OCI-LY3 (cell line): Measurements from ENCODE around the gene KCNJ9.

ENCODE experiments used
- CTCF ChIP-seq: fragments of 200-600, 300-600 bp; sonication (generic); IDR thresholded peaks from 2 replicates; pipeline ENCODE4 v1.5.1; 2014; ENCODE audit warnings: antibody characterized with exemption, low read length, low read depth
- EZH2phosphoT487 ChIP-seq: fragments of 200-600 bp; shearing (Covaris generic); IDR thresholded peaks from 2 replicates; pipeline ENCODE4 v1.6.1; 2018; ENCODE audit warnings: antibody characterized with exemption, mixed run types, low read depth

- TF ChIP-seq CTCF (no peak), EZH2phosphoT487 (no peak)
Measured at GRCh38 chr1:160117709-160118183, 36.4 kb downstream of the KCNJ9 start.
